ENCODE data around the gene CEP128.

The CEP128 gene

DNA sequence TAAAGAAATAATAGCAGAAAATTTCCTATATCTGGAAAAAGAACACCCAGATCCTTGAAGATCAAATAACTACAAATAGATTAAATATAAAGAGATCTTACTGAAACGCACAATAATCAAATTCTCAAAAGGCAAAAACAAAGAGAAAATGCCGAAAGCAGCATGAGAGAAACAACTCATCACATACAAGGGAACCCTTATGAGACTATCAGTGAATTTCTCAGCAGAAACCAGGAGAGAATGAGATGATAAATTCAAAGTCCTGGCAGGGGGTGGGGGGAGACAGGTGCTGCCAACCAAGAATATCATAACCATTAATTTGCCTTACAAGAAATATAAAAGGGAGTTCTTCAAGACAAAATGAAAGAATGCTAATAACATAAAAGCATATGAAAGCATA is 73.7 kb downstream of the CEP128 start:
- no peaks in the 10 kb centered on the region for H3K4me1 Mint-ChIP-seq
- H3K36me3 Mint-ChIP-seq: peaks cover 48% of the 10 kb centered on the region
- H3K27me3 Mint-ChIP-seq: no peaks in the 10 kb centered on the region
- no peak for ATAC-seq
- no peak overlapping the region for H3K27ac Mint-ChIP-seq
- peaks cover 23% of the 10 kb centered on the region for H3K9me3 Mint-ChIP-seq
- no peak overlapping the region for H3K4me3 Mint-ChIP-seq

DNA sequence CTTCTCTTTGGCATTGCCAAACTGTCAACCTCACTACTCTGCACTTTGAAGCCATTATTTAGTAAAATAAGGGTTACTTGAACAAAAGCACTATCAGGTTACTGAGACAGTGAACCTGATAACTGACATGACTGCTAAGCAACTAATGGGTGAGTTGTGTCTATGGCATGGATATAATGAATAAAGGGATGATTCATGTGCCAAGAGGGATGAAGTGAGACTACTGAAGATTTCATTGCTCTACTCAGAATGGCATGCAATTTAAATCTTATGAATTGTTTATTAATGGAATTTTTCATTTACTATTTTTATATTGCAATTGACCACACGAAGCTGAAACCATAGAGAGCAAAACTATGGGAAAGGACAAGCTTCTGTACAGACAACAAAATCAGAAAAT is 74.4 kb downstream of the CEP128 start:
- Mint-ChIP-seq H3K4me3 (no peak overlapping the region), H3K27ac (no peak overlapping the region), H3K4me1 (no peaks in the 10 kb centered on the region), H3K36me3 (peaks cover 44% of the 10 kb centered on the region), H3K27me3 (no peaks in the 10 kb centered on the region), H3K9me3 (peaks cover 23% of the 10 kb centered on the region)
- no peak for ATAC-seq

DNA sequence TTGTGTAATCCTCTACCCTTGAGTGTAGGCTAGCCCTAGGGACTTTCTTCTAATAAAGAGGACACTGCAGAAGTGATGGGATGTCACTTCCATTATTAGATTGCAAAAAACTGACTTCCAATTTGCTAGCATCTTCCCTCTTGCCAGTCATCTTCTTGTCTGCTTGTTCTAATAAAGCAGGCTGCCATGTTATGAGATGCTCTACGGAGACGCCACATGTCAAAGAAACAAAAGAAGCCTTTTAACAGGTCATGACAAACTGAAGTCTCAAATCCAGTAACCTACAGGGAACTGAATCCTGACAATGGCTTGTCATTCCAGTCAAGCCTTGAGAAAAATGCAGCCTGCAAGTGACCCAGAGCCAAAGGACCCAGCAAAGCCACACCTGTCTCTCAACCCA is 76.0 kb downstream of the CEP128 start:
- no peak overlapping the region for H3K27ac Mint-ChIP-seq
- peaks cover 19% of the 10 kb centered on the region for H3K9me3 Mint-ChIP-seq
- ATAC-seq: no peak
- H3K4me1 Mint-ChIP-seq: no peaks in the 10 kb centered on the region
- no peaks in the 10 kb centered on the region for H3K27me3 Mint-ChIP-seq
- H3K4me3 Mint-ChIP-seq: no peak overlapping the region
- H3K36me3 Mint-ChIP-seq: peaks cover 34% of the 10 kb centered on the region

DNA sequence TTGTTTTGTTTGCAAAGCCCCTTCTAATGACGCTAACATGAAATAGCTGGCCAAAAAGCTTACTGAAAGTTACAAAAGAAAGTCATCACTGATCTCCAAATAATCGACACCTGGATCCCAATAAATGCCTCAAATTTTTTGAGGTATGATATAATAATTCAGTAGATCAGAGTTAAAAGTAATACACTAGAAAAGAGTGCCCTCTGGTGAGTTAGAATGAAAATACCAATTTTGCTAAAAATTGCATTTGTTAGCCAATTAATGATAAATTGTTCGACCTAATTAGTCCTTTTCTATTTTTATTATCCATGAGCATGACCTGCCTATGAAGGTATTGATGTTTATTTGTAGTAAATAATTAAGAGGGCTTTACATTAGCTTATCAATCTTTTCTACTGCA is 78.6 kb downstream of the CEP128 start:
- no peak overlapping the region for H3K4me3 Mint-ChIP-seq
- peaks cover 8% of the 10 kb centered on the region for H3K36me3 Mint-ChIP-seq
- no peak for ATAC-seq
- H3K27ac Mint-ChIP-seq: no peak overlapping the region
- no peaks in the 10 kb centered on the region for H3K27me3 Mint-ChIP-seq
- peaks cover 7% of the 10 kb centered on the region for H3K9me3 Mint-ChIP-seq
- H3K4me1 Mint-ChIP-seq: no peaks in the 10 kb centered on the region

DNA sequence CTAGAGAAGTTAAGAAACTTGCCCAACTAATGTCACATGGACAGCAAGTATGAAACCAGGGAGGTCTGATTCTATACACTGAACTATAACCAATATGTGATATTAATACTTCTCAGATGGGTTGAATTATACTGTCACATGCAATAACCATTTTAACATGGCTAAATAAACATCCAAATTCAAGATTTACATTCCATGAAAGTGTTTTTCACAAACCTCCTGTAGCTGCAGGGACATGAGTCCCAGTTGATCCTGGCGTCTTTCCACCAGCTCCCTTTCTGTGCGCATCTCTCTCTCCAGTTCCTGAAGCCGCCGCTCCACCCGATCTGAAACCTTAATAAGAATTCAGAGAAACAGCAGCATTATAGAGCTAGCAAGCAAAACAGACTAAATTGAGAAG is 79.0 kb downstream of the CEP128 start:
- H3K4me3 Mint-ChIP-seq: no peak overlapping the region
- no peak overlapping the region for H3K27ac Mint-ChIP-seq
- peaks cover 2% of the 10 kb centered on the region for H3K9me3 Mint-ChIP-seq
- no peak for ATAC-seq
- H3K4me1 Mint-ChIP-seq: no peaks in the 10 kb centered on the region
- no peaks in the 10 kb centered on the region for H3K27me3 Mint-ChIP-seq
- peaks cover 4% of the 10 kb centered on the region for H3K36me3 Mint-ChIP-seq

DNA sequence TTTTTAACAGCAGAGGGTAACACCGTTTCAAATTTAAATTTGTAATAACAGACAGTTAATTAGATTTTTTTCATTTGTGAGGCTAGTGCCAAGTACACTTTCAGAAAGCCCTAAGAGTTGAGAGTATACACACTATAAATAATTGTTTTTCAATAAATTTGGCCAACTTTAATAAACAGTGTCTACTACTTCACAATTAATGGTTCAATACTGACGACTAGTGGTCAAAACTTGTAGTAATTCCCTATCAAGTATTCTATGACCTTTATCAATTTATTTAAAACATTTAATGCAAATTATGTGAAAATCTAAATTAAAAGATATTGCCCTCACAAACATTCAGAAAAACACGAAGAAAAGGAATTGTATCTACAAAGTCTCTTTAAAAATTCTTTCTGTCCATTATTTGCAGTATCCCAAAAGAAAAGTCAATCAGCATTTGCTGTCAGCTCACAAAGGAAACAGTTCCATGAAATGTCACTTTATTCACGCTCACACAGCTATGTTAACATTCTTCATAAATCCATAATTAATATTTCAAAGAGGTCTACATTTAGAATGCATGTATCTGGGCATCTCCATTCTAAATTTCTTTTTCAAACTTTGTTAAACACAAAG is 91.2 kb downstream of the CEP128 start:
- no peaks in the 10 kb centered on the region for H3K9me3 Mint-ChIP-seq
- H3K36me3 Mint-ChIP-seq: no peaks in the 10 kb centered on the region

DNA sequence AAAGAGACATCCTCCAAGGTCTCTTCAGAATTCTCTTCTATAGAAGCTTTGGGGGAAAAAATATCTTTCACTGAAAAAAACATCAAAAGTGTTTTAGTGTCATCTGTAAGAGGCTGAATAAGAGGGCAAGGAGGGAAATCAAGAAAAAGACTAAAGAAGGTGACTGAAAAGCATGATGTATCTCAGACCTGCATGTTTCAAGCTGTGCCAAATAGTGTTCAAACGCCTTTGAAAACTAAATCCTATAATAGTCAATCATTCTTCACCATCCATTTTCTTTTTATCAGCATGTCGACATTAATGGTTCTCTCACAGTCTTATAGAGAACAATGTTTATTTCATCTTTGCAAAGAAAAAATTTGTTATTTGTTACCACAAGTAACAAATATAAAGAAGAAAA is 94.5 kb downstream of the CEP128 start:
- no peak for ATAC-seq
- Mint-ChIP-seq H3K27ac (no peak overlapping the region), H3K36me3 (no peaks in the 10 kb centered on the region), H3K4me3 (no peak overlapping the region), H3K4me1 (no peaks in the 10 kb centered on the region), H3K27me3 (no peaks in the 10 kb centered on the region), H3K9me3 (no peaks in the 10 kb centered on the region)

More for the DNA sequence above, 91.2 kb downstream of the CEP128 start:
- H3K27me3 Mint-ChIP-seq: no peaks in the 10 kb centered on the region
- ATAC-seq: no peak
- no peaks in the 10 kb centered on the region for H3K4me1 Mint-ChIP-seq
- no peak overlapping the region for H3K27ac Mint-ChIP-seq
- H3K4me3 Mint-ChIP-seq: no peak overlapping the region

DNA sequence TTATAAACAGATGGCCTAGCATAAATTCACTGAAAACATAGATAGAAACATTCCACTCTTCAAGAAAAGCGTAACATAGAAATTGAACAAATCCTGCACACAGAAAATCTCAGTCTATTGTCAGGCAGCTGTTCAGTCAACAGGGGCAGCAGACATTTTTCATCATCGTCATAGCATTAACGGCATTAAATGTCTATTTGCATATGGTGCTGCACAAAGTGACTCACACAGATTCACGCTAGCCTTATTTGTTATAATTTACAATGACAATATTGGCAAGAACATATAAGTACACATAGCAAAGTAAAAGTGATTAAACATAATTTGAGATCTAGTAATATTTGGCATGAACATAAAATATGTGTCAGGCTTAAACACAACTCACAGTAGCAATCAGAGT is 95.7 kb downstream of the CEP128 start:
- Mint-ChIP-seq H3K36me3 (no peaks in the 10 kb centered on the region), H3K27ac (no peak overlapping the region), H3K27me3 (no peaks in the 10 kb centered on the region), H3K4me3 (no peak overlapping the region), H3K9me3 (no peaks in the 10 kb centered on the region), H3K4me1 (no peaks in the 10 kb centered on the region)
- ATAC-seq: no peak

DNA sequence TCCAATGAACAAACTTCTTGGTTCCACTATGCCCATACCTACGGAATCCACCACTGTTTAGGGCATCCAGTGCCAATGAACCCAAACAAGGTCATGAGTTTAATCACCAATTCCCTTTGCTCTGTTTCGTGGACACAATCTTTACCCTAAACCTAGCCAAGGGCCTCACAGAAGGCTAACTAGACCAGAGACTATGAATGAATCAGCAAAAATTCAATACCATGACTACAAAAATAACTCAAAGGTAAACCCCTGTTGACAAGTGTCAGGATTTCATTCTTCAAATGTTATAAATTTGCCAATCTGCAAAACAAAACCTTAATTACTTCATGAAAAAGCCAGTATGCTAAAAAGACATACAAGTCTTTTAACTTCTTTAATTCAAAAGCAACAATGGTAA is 96.7 kb downstream of the CEP128 start:
- ATAC-seq: no peak
- Mint-ChIP-seq H3K36me3 (no peaks in the 10 kb centered on the region), H3K27me3 (no peaks in the 10 kb centered on the region), H3K9me3 (no peaks in the 10 kb centered on the region), H3K4me1 (no peaks in the 10 kb centered on the region), H3K27ac (no peak overlapping the region), H3K4me3 (no peak overlapping the region)

DNA sequence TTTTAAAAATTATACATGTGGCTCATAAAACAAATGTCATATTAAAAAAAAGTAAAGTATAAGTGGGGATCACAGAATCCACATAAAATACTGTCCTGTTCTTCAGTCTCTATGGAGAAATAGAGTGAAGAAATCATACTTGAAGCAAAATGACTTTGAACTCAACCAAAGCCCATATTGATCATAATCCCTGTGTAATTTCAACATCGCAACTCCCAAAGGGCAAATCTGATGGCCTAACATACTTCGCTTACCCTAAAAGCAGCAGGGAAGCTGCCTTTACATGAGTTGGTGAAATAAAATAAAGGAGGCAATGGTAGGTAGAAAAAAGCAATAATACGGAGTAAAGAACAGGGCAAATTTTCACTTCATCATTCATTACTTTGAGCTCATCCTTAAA is 101.8 kb downstream of the CEP128 start:
- H3K27me3 Mint-ChIP-seq: no peaks in the 10 kb centered on the region
- no peaks in the 10 kb centered on the region for H3K9me3 Mint-ChIP-seq
- no peaks in the 10 kb centered on the region for H3K36me3 Mint-ChIP-seq
- ATAC-seq: no peak
- H3K4me1 Mint-ChIP-seq: no peaks in the 10 kb centered on the region
- no peak overlapping the region for H3K4me3 Mint-ChIP-seq
- no peak overlapping the region for H3K27ac Mint-ChIP-seq

DNA sequence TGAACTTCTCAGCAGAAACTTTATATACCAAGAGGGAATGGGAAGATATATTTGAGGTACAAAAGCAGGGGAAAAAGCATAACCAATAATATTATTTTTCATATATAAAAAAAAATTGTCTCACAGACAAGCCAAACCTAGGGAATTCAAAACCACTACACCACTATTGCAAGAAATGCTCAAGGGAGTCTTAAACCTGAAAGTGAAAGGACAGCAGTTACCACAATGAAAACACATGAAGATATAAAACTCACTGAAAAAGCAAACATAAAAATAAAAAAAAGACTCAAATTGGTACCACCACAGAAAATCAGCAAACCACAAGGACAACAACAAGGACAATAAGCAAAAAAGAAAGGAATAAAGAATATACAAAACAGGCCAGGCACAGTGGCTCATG is 131.9 kb downstream of the CEP128 start:
- Mint-ChIP-seq H3K4me1 (no peaks in the 10 kb centered on the region), H3K36me3 (peaks cover 30% of the 10 kb centered on the region), H3K9me3 (peaks cover 28% of the 10 kb centered on the region), H3K27me3 (no peaks in the 10 kb centered on the region), H3K27ac (no peak overlapping the region), H3K4me3 (no peak overlapping the region)
- ATAC-seq: no peak

DNA sequence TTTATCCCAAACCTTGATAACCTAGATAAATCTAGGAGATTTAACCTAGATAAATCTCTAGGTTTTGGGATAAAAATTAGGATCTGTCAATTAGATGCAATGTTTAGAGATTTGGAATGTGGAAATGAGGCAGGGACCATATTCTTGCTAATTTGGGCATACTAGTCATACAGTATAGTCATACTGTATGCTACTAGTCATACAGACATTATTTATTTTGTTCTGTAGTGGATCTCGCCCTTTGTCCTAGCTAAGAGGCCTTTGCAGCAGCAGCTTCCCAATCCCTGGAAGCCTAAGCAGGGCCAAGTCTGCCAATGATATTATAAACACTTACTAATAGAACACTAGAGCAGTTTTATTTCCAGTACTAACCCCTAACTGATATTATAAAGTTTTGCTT is 136.4 kb downstream of the CEP128 start:
- no peak overlapping the region for H3K4me3 Mint-ChIP-seq
- no peaks in the 10 kb centered on the region for H3K27me3 Mint-ChIP-seq
- peaks cover 22% of the 10 kb centered on the region for H3K9me3 Mint-ChIP-seq
- H3K27ac Mint-ChIP-seq: no peak overlapping the region
- H3K4me1 Mint-ChIP-seq: no peaks in the 10 kb centered on the region
- no peak for ATAC-seq
- peaks cover 30% of the 10 kb centered on the region for H3K36me3 Mint-ChIP-seq

DNA sequence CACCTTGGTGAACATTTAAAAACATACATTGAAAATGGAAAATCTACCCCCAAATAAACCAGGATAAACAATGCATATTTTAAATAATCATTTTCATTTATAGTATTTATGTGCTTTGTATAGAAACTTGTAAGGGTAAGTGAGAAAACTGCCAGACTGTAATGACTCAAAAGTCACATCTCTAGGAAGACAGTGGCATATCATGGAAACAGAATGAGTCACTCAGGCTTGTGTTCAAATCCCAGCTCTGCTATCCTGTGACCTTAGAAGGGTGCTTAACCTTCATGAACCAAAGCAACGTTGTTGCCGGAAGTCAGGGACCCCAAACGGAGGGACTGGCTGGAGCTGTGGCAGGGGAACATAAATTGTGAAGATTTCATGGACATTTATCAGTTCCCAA is 142.7 kb downstream of the CEP128 start:
- Mint-ChIP-seq H3K27me3 (no peaks in the 10 kb centered on the region), H3K27ac (no peak overlapping the region), H3K9me3 (peaks cover 10% of the 10 kb centered on the region), H3K36me3 (peaks cover 17% of the 10 kb centered on the region), H3K4me1 (no peaks in the 10 kb centered on the region), H3K4me3 (no peak overlapping the region)
- no peak for ATAC-seq

DNA sequence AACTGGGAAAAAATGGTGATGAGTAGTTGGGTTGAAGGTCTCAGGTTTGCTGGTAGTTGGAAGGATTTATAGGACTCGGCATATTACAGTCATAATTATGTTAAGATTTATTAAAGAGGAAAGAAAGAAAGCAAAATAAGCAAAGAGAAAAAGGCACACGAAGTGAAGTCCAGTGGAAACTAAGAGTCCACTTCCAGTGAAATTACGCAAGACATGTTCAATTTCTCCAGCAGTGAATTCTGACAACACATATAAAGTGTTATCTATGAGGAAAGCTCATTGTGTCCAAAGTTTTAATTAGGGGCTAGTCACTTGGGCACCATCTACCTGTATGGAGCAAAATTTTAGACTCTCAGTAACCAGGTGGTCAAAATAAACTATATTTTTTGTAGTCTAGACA is 143.3 kb downstream of the CEP128 start:
- Mint-ChIP-seq H3K9me3 (peaks cover 10% of the 10 kb centered on the region), H3K36me3 (peaks cover 17% of the 10 kb centered on the region), H3K27ac (no peak overlapping the region), H3K4me1 (no peaks in the 10 kb centered on the region), H3K4me3 (no peak overlapping the region), H3K27me3 (no peaks in the 10 kb centered on the region)
- ATAC-seq: no peak

DNA sequence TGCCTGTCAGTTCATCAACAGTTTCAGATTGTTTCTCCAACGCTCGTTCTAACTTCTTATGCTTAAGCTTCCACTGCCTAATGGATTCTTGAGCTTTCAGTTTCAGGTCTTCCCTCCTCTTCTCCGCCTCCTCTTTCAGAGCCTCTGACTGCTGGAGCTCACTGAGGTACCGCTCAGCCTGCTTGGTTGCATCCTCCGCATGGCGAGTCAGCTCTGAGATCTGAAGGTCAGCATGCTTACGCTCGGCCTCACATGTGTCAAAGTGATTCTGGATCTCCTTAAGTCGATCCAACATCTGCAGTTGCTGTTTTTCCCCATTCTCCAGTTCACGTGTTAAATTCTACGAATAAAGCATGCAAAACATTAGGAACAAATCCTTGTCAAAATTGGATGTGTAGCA is 148.8 kb downstream of the CEP128 start:
- no peaks in the 10 kb centered on the region for H3K4me1 Mint-ChIP-seq
- no peaks in the 10 kb centered on the region for H3K27me3 Mint-ChIP-seq
- H3K36me3 Mint-ChIP-seq: peaks cover 15% of the 10 kb centered on the region
- H3K9me3 Mint-ChIP-seq: no peaks in the 10 kb centered on the region
- no peak overlapping the region for H3K27ac Mint-ChIP-seq
- H3K4me3 Mint-ChIP-seq: no peak overlapping the region
- no peak for ATAC-seq

DNA sequence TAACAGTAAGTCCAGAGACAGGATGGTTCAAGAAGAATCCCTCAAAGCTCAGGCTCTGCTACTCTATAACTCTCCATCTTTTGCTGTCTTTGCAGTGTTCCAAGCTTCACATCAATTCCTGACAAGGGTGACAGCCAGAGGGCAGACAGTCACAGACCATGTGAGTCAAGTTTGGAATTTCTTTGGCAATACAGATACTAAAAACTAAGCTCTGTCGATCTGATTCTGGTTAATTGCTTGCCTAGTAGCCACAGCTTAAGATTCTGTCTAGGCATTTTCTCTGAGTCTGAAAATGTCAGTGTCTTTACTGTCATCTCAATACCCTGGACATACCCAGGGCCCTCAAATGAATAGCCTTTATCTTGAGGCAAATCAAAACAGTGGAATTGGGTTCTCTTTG is 153.7 kb downstream of the CEP128 start:
- no peaks in the 10 kb centered on the region for H3K9me3 Mint-ChIP-seq
- no peak overlapping the region for H3K4me3 Mint-ChIP-seq
- no peaks in the 10 kb centered on the region for H3K4me1 Mint-ChIP-seq
- ATAC-seq: no peak
- no peaks in the 10 kb centered on the region for H3K27me3 Mint-ChIP-seq
- H3K36me3 Mint-ChIP-seq: peaks cover 21% of the 10 kb centered on the region
- no peak overlapping the region for H3K27ac Mint-ChIP-seq

DNA sequence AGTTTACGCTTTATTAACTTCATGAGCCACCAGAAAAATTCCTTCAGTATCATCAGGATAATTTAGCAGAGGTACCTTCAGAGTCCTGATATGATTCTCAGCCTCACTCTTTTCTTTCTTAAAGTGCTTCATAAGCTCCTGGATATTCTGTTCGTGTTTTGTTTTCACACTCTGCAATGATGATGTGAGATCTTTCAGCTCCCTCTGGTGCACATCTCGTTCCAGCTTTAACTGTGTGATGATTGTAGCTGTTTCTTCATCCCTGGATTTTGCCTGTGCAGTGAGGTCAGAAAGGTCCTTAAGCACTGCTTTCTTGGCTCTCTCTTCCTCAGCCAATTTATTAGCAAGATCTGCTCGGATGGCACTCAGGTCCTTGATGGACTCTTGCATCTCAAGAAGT is 156.7 kb downstream of the CEP128 start:
- Mint-ChIP-seq H3K27ac (no peak overlapping the region), H3K36me3 (peaks cover 16% of the 10 kb centered on the region), H3K9me3 (no peaks in the 10 kb centered on the region), H3K4me3 (no peak overlapping the region), H3K4me1 (no peaks in the 10 kb centered on the region), H3K27me3 (no peaks in the 10 kb centered on the region)
- no peak for ATAC-seq
